ENCODE data around the gene SPATA31A3.
"Not testable (repeated sequence)": the region's sequence is repeated elsewhere in the genome, so short reads cannot be mapped to it uniquely, and the experiment has no call there.

- TF ChIP-seq CTCF (IDR thresholded peaks at IDR 0.05; ENCODE audit: low read length); EZH2 (IDR thresholded peaks at IDR 0.05; ENCODE audit: borderline replicate concordance, low read length): not testable (repeated sequence)
Observed at GRCh38 chr9:66942400-66943155, 49.8 kb downstream of the SPATA31A3 start.

Measured in OCI-LY1 (cell line).